Measurements from ENCODE around the gene UMODL1. TPM values are rescaled to one million over a fixed set of nuclear protein-coding genes. Genes with fewer than 3 reads are reported as not detected.

The UMODL1 gene
- total and polyA plus RNA-seq, 8 donors, result 0.10 to 0.69 (median 0.48) TPM; not detected in 1

DNA sequence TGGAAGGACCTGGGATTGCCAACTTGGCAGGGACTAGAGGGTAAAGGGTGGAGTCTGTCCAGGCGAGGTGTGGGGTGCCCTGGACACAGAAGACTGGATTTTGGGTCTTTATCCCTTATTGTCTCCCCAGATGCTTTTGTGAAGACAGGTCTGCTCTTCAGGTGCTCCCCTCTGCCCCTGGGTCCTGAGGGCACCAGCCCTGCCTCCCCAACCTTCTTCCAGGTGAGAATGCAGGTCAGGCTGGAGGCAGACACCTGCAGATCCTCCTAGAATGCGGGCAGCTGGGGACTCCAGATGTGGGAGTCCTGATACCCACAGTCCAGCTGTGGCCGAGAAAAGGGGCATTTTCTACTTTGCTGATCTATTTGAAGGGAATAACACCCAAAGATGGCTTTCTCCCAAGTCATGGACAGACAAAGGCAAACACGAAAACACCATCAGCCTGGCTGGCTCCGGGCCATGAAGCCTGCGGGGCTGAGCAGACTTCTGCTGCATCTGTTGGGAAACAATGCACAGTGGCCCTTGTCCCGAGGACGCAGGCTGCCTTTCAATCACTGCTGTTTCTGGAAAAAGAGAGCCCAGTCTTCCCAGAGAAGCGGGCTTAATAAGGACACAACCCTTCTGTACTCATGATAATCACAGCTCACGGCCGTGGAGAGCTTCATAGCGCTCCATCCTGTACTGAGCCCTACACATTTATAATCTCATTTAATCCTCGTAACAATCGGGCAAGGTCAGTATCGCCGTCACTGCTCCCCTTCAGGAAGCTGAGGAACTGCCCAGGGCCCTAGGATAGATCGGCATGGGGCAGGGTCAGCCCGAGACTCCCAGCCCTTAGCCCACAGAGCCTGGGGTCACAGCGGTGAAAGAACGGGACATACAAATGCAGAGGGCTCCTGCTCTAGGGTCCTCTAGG is 85.8 kb downstream of the UMODL1 start:
- Histone ChIP-seq H3K4me1 (peaks cover 0 to 4% of the 10 kb centered on the region in 2 donors), H3K9me3 (no peaks in the 10 kb centered on the region), H3K4me3 (no peak overlapping the region), H3K36me3 (no peaks in the 10 kb centered on the region), H3K27me3 (peaks cover 0 to 18% of the 10 kb centered on the region in 2 donors), H3K27ac (no peak overlapping the region)
- DNase-seq (peak in 2 of 4 donors; percentile 52 to 59), ATAC-seq (no peak)
- intact Hi-C loops (cut with DNase I), result no loop called here
- TF ChIP-seq, protein P1, sequence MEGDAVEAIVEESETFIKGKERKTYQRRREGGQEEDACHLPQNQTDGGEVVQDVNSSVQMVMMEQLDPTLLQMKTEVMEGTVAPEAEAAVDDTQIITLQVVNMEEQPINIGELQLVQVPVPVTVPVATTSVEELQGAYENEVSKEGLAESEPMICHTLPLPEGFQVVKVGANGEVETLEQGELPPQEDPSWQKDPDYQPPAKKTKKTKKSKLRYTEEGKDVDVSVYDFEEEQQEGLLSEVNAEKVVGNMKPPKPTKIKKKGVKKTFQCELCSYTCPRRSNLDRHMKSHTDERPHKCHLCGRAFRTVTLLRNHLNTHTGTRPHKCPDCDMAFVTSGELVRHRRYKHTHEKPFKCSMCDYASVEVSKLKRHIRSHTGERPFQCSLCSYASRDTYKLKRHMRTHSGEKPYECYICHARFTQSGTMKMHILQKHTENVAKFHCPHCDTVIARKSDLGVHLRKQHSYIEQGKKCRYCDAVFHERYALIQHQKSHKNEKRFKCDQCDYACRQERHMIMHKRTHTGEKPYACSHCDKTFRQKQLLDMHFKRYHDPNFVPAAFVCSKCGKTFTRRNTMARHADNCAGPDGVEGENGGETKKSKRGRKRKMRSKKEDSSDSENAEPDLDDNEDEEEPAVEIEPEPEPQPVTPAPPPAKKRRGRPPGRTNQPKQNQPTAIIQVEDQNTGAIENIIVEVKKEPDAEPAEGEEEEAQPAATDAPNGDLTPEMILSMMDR (IDR thresholded peaks at IDR 0.05), result no peak

DNA sequence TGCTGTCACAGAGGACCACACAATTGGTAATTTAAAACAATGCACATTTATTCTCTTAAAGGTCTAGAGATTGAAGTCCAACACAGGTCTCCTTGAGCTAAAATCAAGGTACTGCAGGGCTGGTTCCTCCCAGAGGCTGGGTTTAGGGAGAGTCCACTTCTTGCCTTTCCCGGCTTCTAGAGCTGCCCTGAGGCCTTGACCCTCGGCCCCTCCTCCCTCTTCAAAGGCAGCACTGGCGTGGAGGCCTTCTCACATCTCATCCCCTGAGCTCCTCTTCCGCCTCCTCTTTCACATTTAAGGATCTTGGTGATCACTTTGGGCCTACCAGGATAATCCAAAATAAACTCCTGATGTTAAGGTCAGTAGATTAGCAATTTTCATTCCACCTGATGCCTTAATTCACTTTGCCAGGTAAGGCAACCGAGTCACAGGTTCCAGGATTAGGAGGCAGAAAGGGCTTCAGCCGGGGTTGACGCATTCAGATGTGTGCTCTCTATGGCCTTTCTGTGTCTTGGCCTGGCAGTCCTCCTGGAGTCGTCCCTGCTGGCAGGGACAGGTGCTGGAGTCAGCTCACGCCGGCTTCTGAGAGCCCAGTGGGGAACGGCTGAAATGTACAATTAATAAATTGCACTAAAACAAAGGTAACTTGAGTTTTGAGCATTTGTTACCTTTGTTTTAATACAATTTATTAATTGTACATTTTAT is 86.6 kb downstream of the UMODL1 start:
- peak in 1 of 4 donors; percentile 43 for DNase-seq
- ATAC-seq, result no peak
- TF ChIP-seq, protein P1 (IDR thresholded peaks at IDR 0.05), result no peak
- Histone ChIP-seq H3K4me1 (no peaks in the 10 kb centered on the region), H3K4me3 (no peak overlapping the region), H3K27ac (no peak overlapping the region), H3K36me3 (no peaks in the 10 kb centered on the region), H3K9me3 (no peaks in the 10 kb centered on the region), H3K27me3 (peaks cover 0 to 18% of the 10 kb centered on the region in 2 donors)
- intact Hi-C loops (cut with DNase I), result no loop called here

DNA sequence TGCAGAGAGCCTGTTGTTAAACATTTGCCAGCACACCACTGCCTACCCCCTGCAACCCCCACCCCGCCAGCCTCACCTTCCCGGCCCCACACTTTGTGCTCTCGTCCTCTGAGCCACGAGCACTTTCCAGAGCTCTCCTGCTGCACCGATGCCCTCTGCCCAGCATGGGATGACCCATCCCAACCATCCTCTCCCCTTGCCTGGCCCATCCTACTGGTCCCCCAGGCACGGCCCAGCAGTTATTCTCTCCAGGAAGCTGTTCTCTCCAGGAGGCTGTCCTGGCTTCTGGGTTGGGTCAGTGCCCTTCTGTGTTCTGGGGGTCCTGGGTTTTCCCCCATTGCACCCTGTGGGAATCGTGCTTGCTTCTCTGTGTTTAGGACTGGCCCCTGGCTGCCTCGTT is 87.7 kb downstream of the UMODL1 start:
- Histone ChIP-seq H3K27me3 (peaks cover 0 to 18% of the 10 kb centered on the region in 2 donors), H3K9me3 (no peaks in the 10 kb centered on the region), H3K4me1 (no peaks in the 10 kb centered on the region), H3K27ac (no peak overlapping the region), H3K4me3 (no peak overlapping the region), H3K36me3 (no peaks in the 10 kb centered on the region)
- DNase-seq, result peak in 2 of 4 donors; percentile 21 to 41
- intact Hi-C loops (cut with DNase I), result no loop called here
- TF ChIP-seq, protein P1 (IDR thresholded peaks at IDR 0.05), result no peak
- no peak for ATAC-seq

DNA sequence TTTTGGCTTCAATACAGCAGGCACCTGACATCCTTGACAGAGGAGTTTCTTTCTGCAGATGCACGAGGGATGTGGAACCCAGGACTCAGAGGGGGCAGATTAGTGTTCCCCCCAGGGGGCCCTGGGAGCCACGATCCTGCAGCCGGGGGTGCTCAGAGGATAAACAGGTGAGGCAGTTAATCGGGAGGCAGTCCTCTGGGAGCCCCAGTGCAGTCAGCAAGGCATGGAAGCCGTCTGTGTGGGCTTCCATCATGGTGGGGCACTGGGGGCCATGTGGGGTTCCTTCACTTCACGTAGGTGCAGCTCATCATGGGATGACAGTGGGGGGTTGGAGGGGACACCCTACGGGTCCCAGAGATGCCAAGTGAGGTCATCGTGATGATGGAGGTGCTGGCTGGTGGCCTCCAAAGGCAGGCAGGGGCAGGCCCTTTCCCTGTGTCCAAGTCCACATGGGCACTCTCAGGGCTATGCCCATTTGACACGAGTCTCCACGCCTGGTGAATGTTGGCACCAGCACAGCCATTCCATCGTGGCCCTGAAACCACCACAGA is 88.5 kb downstream of the UMODL1 start:
- ATAC-seq (no peak), DNase-seq (peak in 1 of 4 donors; percentile 14)
- intact Hi-C loops (cut with DNase I), result loop anchor here in 1 of 2 donors (10.0 kb wide), 1 partner anchor 95 kb away; no protein-coding TSS in a partner anchor

More for the DNA sequence above, 88.5 kb downstream of the UMODL1 start:
- H3K27ac ChIP-seq, result no peak overlapping the region
- no peak overlapping the region for H3K4me3 ChIP-seq
- H3K27me3 ChIP-seq, result peaks cover 0 to 14% of the 10 kb centered on the region in 2 donors
- H3K9me3 ChIP-seq, result no peaks in the 10 kb centered on the region
- TF ChIP-seq, protein P1 (IDR thresholded peaks at IDR 0.05), result no peak
- H3K4me1 ChIP-seq, result peaks cover 0 to 2% of the 10 kb centered on the region in 2 donors
- H3K36me3 ChIP-seq, result no peaks in the 10 kb centered on the region
